Loucy (cell line): ENCODE results near the gene PGK1.

ENCODE experiments used
- EZH2phosphoT487 ChIP-seq: fragments of 200-600 bp; IDR thresholded peaks from 2 replicates; pipeline ENCODE4 v1.6.1; 2018; ENCODE audit warnings: antibody characterized with exemption, mild to moderate bottlenecking, moderate library complexity, borderline replicate concordance
- TF ChIP-seq, protein P1 (sequence below): fragments of 200-600 bp; sonication (generic); conservative IDR thresholded peaks from 2 replicates; pipeline ENCODE4 v1.5.1; 2014; ENCODE audit warnings: mild to moderate bottlenecking, antibody characterized with exemption, low read length

DNA sequence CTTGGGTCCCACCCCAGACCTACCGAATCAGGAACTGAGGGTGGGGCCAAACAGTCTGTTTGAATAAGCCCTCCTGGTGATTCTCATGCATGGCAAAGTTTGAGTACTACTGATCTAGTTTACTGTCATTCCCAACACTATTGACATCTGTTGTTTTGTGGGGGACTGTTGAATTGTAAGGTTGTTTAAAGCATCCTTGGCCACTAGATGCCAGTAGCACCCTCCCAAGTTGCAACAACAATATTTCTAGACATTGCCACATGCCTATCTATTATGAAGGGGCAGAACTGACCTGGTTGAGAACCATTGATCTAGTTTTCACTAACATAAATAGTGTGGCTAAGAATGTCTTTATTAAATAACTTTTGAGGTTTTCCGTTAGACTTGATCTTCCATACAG, 20.3 kb downstream of the PGK1 start:
- TF ChIP-seq, protein P1, sequence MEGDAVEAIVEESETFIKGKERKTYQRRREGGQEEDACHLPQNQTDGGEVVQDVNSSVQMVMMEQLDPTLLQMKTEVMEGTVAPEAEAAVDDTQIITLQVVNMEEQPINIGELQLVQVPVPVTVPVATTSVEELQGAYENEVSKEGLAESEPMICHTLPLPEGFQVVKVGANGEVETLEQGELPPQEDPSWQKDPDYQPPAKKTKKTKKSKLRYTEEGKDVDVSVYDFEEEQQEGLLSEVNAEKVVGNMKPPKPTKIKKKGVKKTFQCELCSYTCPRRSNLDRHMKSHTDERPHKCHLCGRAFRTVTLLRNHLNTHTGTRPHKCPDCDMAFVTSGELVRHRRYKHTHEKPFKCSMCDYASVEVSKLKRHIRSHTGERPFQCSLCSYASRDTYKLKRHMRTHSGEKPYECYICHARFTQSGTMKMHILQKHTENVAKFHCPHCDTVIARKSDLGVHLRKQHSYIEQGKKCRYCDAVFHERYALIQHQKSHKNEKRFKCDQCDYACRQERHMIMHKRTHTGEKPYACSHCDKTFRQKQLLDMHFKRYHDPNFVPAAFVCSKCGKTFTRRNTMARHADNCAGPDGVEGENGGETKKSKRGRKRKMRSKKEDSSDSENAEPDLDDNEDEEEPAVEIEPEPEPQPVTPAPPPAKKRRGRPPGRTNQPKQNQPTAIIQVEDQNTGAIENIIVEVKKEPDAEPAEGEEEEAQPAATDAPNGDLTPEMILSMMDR: peak; percentile 50
- no peak for TF ChIP-seq EZH2phosphoT487
